Stomach (tissue), 4 donors: ENCODE data around the gene TGFB1I1.
"Not testable (repeated sequence)": the region's sequence is repeated elsewhere in the genome, so short reads cannot be mapped to it uniquely, and the experiment has no call there.

ENCODE experiments used
- POLR2A ChIP-seq, 4 donors: fragments of 450-650 bp; IDR thresholded peaks; one replicate each; pipeline ENCODE4 v1.6.1; 2016; ENCODE audit warnings: antibody characterized with exemption in 4 of 4, control low read depth in 2 of 4, mild to moderate bottlenecking in 1 of 4, moderate library complexity in 1 of 4
- POLR2AphosphoS5 ChIP-seq, 3 donors: sonication (generic); formaldehyde crosslinking; IDR thresholded peaks; one replicate each; pipeline ENCODE4 v1.6.1; 2016; ENCODE audit warnings: antibody characterized with exemption in 3 of 3
- TF ChIP-seq, protein P1 (sequence below), 7 experiments: fragments of 450-650 bp in 4 of 7; fragments of 200-600 bp in 3 of 7; sonication (generic) in 3 of 7; IDR thresholded peaks; one replicate each; pipeline ENCODE4 v1.5.1; 2016 to 2019; ENCODE audit warnings: antibody characterized with exemption in 7 of 7, control low read depth in 2 of 7, mild to moderate bottlenecking in 1 of 7

DNA sequence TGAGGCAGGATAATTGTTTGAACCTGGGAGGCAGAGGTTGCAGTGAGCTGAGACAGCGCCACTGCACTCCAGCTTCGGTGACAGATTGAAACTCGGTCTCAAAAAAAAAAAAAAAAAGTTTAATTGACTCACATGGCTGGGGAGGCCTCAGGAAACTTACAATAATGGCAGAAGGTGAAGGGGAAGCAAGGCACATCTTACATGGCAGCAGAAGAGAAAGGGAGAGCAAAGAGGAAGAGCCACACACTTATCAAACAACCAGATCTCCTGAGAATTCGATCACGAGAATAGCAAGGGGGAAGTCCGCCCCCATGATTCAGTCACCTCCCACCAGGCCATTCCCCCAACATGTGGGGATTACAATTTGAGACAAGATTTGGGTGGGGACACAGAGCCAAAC is 26.0 kb upstream of the TGFB1I1 start:
- TF ChIP-seq POLR2AphosphoS5, POLR2A (IDR thresholded peaks at IDR 0.05): not testable (repeated sequence)
- TF ChIP-seq, protein P1, sequence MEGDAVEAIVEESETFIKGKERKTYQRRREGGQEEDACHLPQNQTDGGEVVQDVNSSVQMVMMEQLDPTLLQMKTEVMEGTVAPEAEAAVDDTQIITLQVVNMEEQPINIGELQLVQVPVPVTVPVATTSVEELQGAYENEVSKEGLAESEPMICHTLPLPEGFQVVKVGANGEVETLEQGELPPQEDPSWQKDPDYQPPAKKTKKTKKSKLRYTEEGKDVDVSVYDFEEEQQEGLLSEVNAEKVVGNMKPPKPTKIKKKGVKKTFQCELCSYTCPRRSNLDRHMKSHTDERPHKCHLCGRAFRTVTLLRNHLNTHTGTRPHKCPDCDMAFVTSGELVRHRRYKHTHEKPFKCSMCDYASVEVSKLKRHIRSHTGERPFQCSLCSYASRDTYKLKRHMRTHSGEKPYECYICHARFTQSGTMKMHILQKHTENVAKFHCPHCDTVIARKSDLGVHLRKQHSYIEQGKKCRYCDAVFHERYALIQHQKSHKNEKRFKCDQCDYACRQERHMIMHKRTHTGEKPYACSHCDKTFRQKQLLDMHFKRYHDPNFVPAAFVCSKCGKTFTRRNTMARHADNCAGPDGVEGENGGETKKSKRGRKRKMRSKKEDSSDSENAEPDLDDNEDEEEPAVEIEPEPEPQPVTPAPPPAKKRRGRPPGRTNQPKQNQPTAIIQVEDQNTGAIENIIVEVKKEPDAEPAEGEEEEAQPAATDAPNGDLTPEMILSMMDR (IDR thresholded peaks at IDR 0.05), result not testable (repeated sequence)
